OCI-LY7 (cell line): ENCODE results near the gene LTB. TPM values are rescaled to one million over a fixed set of nuclear protein-coding genes. Genes with fewer than 3 reads are reported as not detected.

Experiments used
- BruUV-seq: library from RNA; stranded (reverse); fragments of 400-500 nt; replicated peaks from 2 replicates; lab custom pipeline; 2021; lab: Mats Ljungman, UMichigan
- CTCF ChIA-PET: fragments of 300-600 bp; sonication (Branson Sonifier 250); formaldehyde crosslinking; loops from one replicate; lab custom pipeline; 2022; ENCODE audit warnings: antibody characterized with exemption; ENCODE audit not compliant: unreplicated experiment; lab: Charles Lee
- POLR2A ChIA-PET: fragments of 300-600 bp; sonication (Branson Sonifier 250); formaldehyde crosslinking; loops from one replicate; lab custom pipeline; 2022; ENCODE audit warnings: antibody characterized with exemption; lab: Charles Lee
- DNase-seq: peaks from one replicate; pipeline ENCODE4 v3.0.0-alpha.2; 2015; ENCODE audit warnings: low spot score
- H2AFZ ChIP-seq: fragments of 200-600 bp; sonication (generic), shearing (Covaris generic); 2 replicates; pipeline ENCODE4 v1.6.1; 2014; ENCODE audit warnings: mild to moderate bottlenecking, antibody characterized with exemption, low read length, moderate library complexity
- H3K27ac ChIP-seq: fragments of 200-600 bp; sonication (generic); 2 replicates; pipeline ENCODE4 v1.5.1; 2014; ENCODE audit warnings: mixed run types, low read depth, mild to moderate bottlenecking, moderate library complexity, low read length, inconsistent platforms; ENCODE audit not compliant: poor library complexity, severe bottlenecking
- H3K36me3 ChIP-seq: fragments of 200-600 bp; sonication (generic); 2 replicates; pipeline ENCODE4 v1.6.1; 2014; ENCODE audit warnings: mild to moderate bottlenecking, antibody characterized with exemption, low read length, moderate library complexity, mixed read lengths; ENCODE audit not compliant: insufficient read depth
- H3K4me1 ChIP-seq: fragments of 200-600 bp; sonication (generic); 2 replicates; pipeline ENCODE4 v1.5.1; 2014; ENCODE audit warnings: mild to moderate bottlenecking, low read length; ENCODE audit not compliant: insufficient read depth, poor library complexity, severe bottlenecking
- H3K4me2 ChIP-seq: fragments of 200-600 bp; sonication (generic); 2 replicates; pipeline ENCODE4 v1.6.1; 2014; ENCODE audit warnings: mild to moderate bottlenecking, low read length
- H3K4me3 ChIP-seq: fragments of 200-600 bp; sonication (generic); 2 replicates; pipeline ENCODE4 v1.5.1; 2014; ENCODE audit warnings: mild to moderate bottlenecking, low read depth, low read length; ENCODE audit not compliant: poor library complexity, severe bottlenecking
- H3K79me2 ChIP-seq: fragments of 200-600 bp; sonication (generic); 2 replicates; pipeline ENCODE4 v1.6.1; 2016; ENCODE audit warnings: low read depth, mild to moderate bottlenecking, low read length, moderate library complexity, mixed read lengths; ENCODE audit not compliant: insufficient read depth
- H3K9me2 ChIP-seq: fragments of 200-600 bp; sonication (generic); 2 replicates; pipeline ENCODE4 v1.6.1; 2016; ENCODE audit warnings: mild to moderate bottlenecking, low read length, mixed read lengths; ENCODE audit not compliant: insufficient read depth
- H3K9me3 ChIP-seq: fragments of 200-600 bp; sonication (generic); 2 replicates; pipeline ENCODE4 v1.6.1; 2014; ENCODE audit warnings: mild to moderate bottlenecking, mixed run types, low read length, mixed read lengths
- H4K20me1 ChIP-seq: fragments of 200-600 bp; sonication (generic); 2 replicates; pipeline ENCODE4 v1.6.1; 2014; ENCODE audit warnings: mild to moderate bottlenecking, antibody characterized with exemption, low read length, moderate library complexity, mixed read lengths; ENCODE audit not compliant: insufficient read depth
- EZH2phosphoT487 ChIP-seq: fragments of 200-600 bp; sonication (generic); IDR thresholded peaks from 2 replicates; pipeline ENCODE4 v1.6.1; 2018; ENCODE audit warnings: low read depth, borderline replicate concordance, mild to moderate bottlenecking, mixed run types, antibody characterized with exemption, low read length, moderate library complexity, mixed read lengths
- intact Hi-C: fragments of 100-400 bp; cut with micrococcal nuclease; formaldehyde crosslinking; loops from one replicate; pipeline ENCODE4 v1.10.0; 2022; ENCODE audit not compliant: unreplicated experiment
- total RNA-seq, 2 experiments: library from RNA; depleted of rRNA in 1 of 2; stranded (reverse); fragments of >200 nt in 1 of 2; shearing (Covaris generic) in 1 of 2; gene quantifications; 2 replicates each; pipeline ENCODE4 v1.2.3, GENCODE V29; 2014 to 2022
- TF ChIP-seq, protein P1 (sequence below): fragments of 200-600 bp; sonication (generic); conservative IDR thresholded peaks from 2 replicates; pipeline ENCODE4 v1.5.1; 2014; ENCODE audit warnings: mild to moderate bottlenecking, antibody characterized with exemption, low read length, moderate library complexity, mixed read lengths

LTB gene
- total RNA-seq, 2 experiments from 2014 or later = 36.5 to 36.9 TPM

DNA sequence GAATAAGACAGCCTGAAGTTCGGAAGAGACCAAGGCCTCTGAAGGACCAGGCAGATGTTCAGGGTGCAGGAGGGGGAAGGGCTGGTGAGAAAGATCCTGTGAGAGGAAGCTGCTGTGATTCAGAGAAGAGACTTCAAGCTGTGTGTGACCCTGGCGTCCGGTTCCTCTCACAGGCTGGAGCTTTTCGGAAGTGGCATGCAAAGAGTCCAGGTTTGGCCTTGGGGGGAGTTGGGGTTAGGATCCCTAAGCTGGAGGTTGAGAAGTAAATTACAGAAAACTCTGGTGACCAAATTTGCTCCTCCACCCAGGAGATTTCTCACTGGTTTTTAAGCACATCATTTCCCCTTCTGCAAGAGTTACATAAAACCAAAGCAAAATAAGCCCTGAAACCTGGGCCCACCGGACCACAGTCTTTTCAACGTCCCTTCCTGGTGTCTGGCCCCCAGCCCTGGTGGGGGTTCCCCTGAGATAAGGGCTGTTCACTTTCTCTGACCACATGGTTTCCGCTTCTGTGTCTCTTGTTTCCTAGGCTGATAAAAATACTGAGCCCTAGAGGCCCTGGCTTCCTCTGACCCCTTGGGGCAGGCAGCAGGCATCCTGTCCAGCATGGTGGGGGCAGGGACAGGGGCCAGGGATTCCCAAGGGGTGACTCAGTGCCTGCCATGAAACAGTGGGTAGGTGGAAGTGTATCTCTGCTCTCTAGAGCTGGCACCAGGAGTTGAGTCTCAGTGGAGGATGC lies 22.1 kb downstream of the LTB start:
- intact Hi-C loops = loop anchor here (1.0 kb wide), 3 partner anchors 8 to 21 kb away; partner anchors contain the start of gene LTA
- Histone ChIP-seq H3K27ac (peak overlapping the region; percentile 94), H3K4me3 (peak overlapping the region; percentile 57), H3K36me3 (peaks cover 46% of the 10 kb centered on the region), H2AFZ (no peak overlapping the region), H3K79me2 (no peaks in the 10 kb centered on the region), H3K9me2 (no peaks in the 10 kb centered on the region), H3K4me2 (peak overlapping the region; percentile 81), H3K4me1 (peaks cover 70% of the 10 kb centered on the region), H4K20me1 (no peaks in the 10 kb centered on the region), H3K9me3 (no peaks in the 10 kb centered on the region)
- DNase-seq = peak; percentile 90
- TF ChIP-seq EZH2phosphoT487 = no peak
- TF ChIP-seq, protein P1, sequence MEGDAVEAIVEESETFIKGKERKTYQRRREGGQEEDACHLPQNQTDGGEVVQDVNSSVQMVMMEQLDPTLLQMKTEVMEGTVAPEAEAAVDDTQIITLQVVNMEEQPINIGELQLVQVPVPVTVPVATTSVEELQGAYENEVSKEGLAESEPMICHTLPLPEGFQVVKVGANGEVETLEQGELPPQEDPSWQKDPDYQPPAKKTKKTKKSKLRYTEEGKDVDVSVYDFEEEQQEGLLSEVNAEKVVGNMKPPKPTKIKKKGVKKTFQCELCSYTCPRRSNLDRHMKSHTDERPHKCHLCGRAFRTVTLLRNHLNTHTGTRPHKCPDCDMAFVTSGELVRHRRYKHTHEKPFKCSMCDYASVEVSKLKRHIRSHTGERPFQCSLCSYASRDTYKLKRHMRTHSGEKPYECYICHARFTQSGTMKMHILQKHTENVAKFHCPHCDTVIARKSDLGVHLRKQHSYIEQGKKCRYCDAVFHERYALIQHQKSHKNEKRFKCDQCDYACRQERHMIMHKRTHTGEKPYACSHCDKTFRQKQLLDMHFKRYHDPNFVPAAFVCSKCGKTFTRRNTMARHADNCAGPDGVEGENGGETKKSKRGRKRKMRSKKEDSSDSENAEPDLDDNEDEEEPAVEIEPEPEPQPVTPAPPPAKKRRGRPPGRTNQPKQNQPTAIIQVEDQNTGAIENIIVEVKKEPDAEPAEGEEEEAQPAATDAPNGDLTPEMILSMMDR = no peak
- no TSS peak for BruUV-seq
- ChIA-PET CTCF (interaction anchor here (0.7 kb wide), 1 partner anchor 9 kb away, joined by 3 read pairs; no protein-coding TSS in a partner anchor), POLR2A (interaction anchor here (0.6 to 1.9 kb wide), 9 partner anchors 8 to 61 kb away, joined by 3 to 6 read pairs (median 3); partner anchors contain the start of genes LST1 and TNF)

DNA sequence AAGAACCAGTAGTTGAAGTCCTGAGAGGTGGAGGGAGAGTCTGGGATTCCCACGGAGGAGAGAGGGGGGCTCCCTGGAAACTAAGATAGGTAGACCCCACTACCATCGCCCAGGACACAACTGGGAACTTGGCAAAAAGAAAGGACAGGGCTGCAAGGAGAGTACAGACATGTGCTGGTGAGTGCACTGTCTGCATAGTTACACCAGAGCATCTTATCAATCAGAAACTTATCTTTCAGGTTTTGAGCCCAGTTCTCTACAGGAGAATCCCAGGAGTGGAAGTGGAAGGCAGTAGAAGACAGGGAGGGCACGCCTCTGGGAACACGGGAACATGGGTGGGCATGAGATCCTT lies 22.6 kb downstream of the LTB start:
- intact Hi-C loops = no loop called here
- Histone ChIP-seq H4K20me1 (no peaks in the 10 kb centered on the region), H3K9me2 (no peaks in the 10 kb centered on the region), H3K9me3 (no peaks in the 10 kb centered on the region), H3K4me2 (peak overlapping the region; percentile 81), H2AFZ (no peak overlapping the region), H3K4me3 (peak overlapping the region; percentile 57), H3K79me2 (no peaks in the 10 kb centered on the region), H3K36me3 (peaks cover 46% of the 10 kb centered on the region), H3K27ac (peak overlapping the region; percentile 94), H3K4me1 (peaks cover 75% of the 10 kb centered on the region)
- CTCF ChIA-PET = no interaction called here
- no peak for TF ChIP-seq EZH2phosphoT487
- TF ChIP-seq, protein P1 = no peak
- POLR2A ChIA-PET = interaction anchor here (0.6 to 1.9 kb wide), 10 partner anchors 8 to 61 kb away, joined by 3 to 6 read pairs (median 3); partner anchors contain the start of genes LST1 and TNF
- TSS peak; percentile 50 for BruUV-seq
- no peak for DNase-seq
